ENCODE measurements around the gene C2.

Gene C2

GRCh38 chr6:31881136-31881859 lies 46.2 kb upstream of the C2 start:
- in situ Hi-C loops (cut with HindIII; ENCODE audit: low sequenced_read_pairs) = no loop called here
- H3K4me3 ChIP-seq (ENCODE audit: low read depth, low read length) = no peak overlapping the region
- TF ChIP-seq CTCF (IDR thresholded peaks at IDR 0.05; ENCODE audit: low read depth, low read length) = no peak
- no peak for DNase-seq (ENCODE audit: low read depth, low spot score)

GRCh38 chr6:31882344-31882743 lies 45.2 kb upstream of the C2 start:
- no peak for DNase-seq (ENCODE audit: low read depth, low spot score)
- TF ChIP-seq CTCF (IDR thresholded peaks at IDR 0.05; ENCODE audit: low read depth, low read length) = no peak
- in situ Hi-C loops (cut with HindIII; ENCODE audit: low sequenced_read_pairs) = no loop called here
- no peak overlapping the region for H3K4me3 ChIP-seq (ENCODE audit: low read depth, low read length)

GRCh38 chr6:31883676-31884075 lies 43.8 kb upstream of the C2 start:
- H3K4me3 ChIP-seq (ENCODE audit: low read depth, low read length) = no peak overlapping the region
- TF ChIP-seq CTCF (IDR thresholded peaks at IDR 0.05; ENCODE audit: low read depth, low read length) = no peak
- no peak for DNase-seq (ENCODE audit: low read depth, low spot score)
- in situ Hi-C loops (cut with HindIII; ENCODE audit: low sequenced_read_pairs) = no loop called here

- in situ Hi-C loops (cut with HindIII; ENCODE audit: low sequenced_read_pairs) = no loop called here
- H3K4me3 ChIP-seq (ENCODE audit: low read depth, low read length) = no peak overlapping the region
- no peak for TF ChIP-seq CTCF (IDR thresholded peaks at IDR 0.05; ENCODE audit: low read depth, low read length)
These were observed 42.9 kb upstream of the C2 start for GRCh38 chr6:31884528-31885035.

GRCh38 chr6:31886541-31886991 lies 41.0 kb upstream of the C2 start:
- no peak overlapping the region for H3K4me3 ChIP-seq (ENCODE audit: low read depth, low read length)
- no peak for TF ChIP-seq CTCF (IDR thresholded peaks at IDR 0.05; ENCODE audit: low read depth, low read length)
- in situ Hi-C loops (cut with HindIII; ENCODE audit: low sequenced_read_pairs) = no loop called here
- DNase-seq (ENCODE audit: low read depth, low spot score) = no peak

More at GRCh38 chr6:31884528-31885035, 42.9 kb upstream of the C2 start:
- DNase-seq (ENCODE audit: low read depth, low spot score) = no peak

GRCh38 chr6:31887173-31888007 lies 40.1 kb upstream of the C2 start:
- no peak for DNase-seq (ENCODE audit: low read depth, low spot score)
- no peak overlapping the region for H3K4me3 ChIP-seq (ENCODE audit: low read depth, low read length)
- no peak for TF ChIP-seq CTCF (IDR thresholded peaks at IDR 0.05; ENCODE audit: low read depth, low read length)
- in situ Hi-C loops (cut with HindIII; ENCODE audit: low sequenced_read_pairs) = no loop called here
